Liver (tissue), 3 donors: ENCODE results near the gene MOCS2.

Experiments
- EGR1 ChIP-seq, 2 donors: IDR thresholded peaks; 2 replicates each; pipeline ENCODE4 v1.6.1; 2016 to 2018; ENCODE audit warnings: antibody characterized with exemption in 2 of 2, low read depth in 2 of 2
- GABPA ChIP-seq, 2 donors: IDR thresholded peaks in 1 of 2; conservative IDR thresholded peaks in 1 of 2; 2 replicates each; pipeline ENCODE4 v1.6.1; 2016; ENCODE audit warnings: antibody characterized with exemption in 2 of 2, mild to moderate bottlenecking in 1 of 2, moderate library complexity in 1 of 2
- HNF4A ChIP-seq, 2 donors: conservative IDR thresholded peaks; 2 replicates each; pipeline ENCODE4 v1.6.1; 2016; ENCODE audit warnings: antibody characterized with exemption in 2 of 2, mild to moderate bottlenecking in 2 of 2
- HNF4G ChIP-seq: IDR thresholded peaks from 2 replicates; pipeline ENCODE4 v1.6.1; 2016; ENCODE audit warnings: antibody characterized with exemption
- JUND ChIP-seq, 2 donors: IDR thresholded peaks; 2 replicates each; pipeline ENCODE4 v1.6.1; 2016; ENCODE audit warnings: antibody characterized with exemption in 2 of 2
- RAD21 ChIP-seq, 2 donors: IDR thresholded peaks; 2 replicates each; pipeline ENCODE4 v1.6.1; 2016; ENCODE audit warnings: antibody characterized with exemption in 2 of 2, mild to moderate bottlenecking in 2 of 2
- SP1 ChIP-seq: IDR thresholded peaks from 2 replicates; pipeline ENCODE4 v1.6.1; 2018; ENCODE audit warnings: antibody characterized with exemption, mild to moderate bottlenecking
- TAF1 ChIP-seq: conservative IDR thresholded peaks from 2 replicates; pipeline ENCODE4 v1.6.1; 2016; ENCODE audit warnings: antibody characterized with exemption, mild to moderate bottlenecking
- YY1 ChIP-seq: IDR thresholded peaks from 2 replicates; pipeline ENCODE4 v1.6.1; 2016; ENCODE audit warnings: antibody characterized with exemption, mild to moderate bottlenecking
- TF ChIP-seq, protein P1 (sequence below): fragments of 150-350 bp; IDR thresholded peaks from 2 replicates; pipeline ENCODE4 v1.5.1; 2017; ENCODE audit warnings: improper control_type of control experiment, low read depth, low read length; ENCODE audit not compliant: missing input control
- TF ChIP-seq, protein P2 (sequence below): IDR thresholded peaks from 2 replicates; pipeline ENCODE4 v1.6.1; 2016; ENCODE audit warnings: antibody characterized with exemption
- TF ChIP-seq, protein P3 (sequence below): IDR thresholded peaks from 2 replicates; pipeline ENCODE4 v1.6.1; 2016; ENCODE audit warnings: antibody characterized with exemption
- TF ChIP-seq, protein P4 (sequence below): IDR thresholded peaks from 2 replicates; pipeline ENCODE4 v1.6.1; 2016; ENCODE audit warnings: antibody characterized with exemption, mild to moderate bottlenecking
- TF ChIP-seq, protein P5 (sequence below): IDR thresholded peaks from 2 replicates; pipeline ENCODE4 v1.6.1; 2016; ENCODE audit warnings: antibody characterized with exemption
- donor health status: healthy.
- donor health status: healthy.

DNA sequence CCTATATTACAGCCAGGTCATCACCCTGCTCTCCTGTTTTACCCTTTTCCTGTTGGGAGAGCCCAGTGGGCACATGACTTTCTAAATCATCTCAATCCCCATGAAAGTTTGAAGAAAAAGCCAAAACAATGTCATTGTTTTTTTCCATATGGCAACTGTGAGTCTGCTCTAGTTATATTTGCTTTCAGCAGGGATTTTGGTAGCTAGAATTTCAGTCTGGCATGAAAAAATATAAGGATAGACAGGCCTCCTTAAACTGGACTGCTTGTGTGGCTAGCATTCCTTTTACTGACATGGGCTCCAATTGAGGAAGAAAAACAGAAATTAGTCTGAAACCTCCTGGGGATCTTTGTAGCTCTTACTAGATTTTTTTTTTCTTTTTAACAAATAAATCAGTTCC, 25.6 kb downstream of the MOCS2 start:
- TF ChIP-seq YY1 (no peak), HNF4G (no peak), GABPA (IDR thresholded peaks at IDR 0.05 in 1 of 2, conservative IDR thresholded peaks at IDR 0.05 in 1 of 2) (no peak), JUND (IDR thresholded peaks at IDR 0.05) (no peak), TAF1 (no peak), EGR1 (IDR thresholded peaks at IDR 0.05; ENCODE audit: low read depth in 2 of 2) (no peak), HNF4A (conservative IDR thresholded peaks at IDR 0.05) (no peak), RAD21 (IDR thresholded peaks at IDR 0.05) (no peak), SP1 (no peak)
- TF ChIP-seq, protein P1, sequence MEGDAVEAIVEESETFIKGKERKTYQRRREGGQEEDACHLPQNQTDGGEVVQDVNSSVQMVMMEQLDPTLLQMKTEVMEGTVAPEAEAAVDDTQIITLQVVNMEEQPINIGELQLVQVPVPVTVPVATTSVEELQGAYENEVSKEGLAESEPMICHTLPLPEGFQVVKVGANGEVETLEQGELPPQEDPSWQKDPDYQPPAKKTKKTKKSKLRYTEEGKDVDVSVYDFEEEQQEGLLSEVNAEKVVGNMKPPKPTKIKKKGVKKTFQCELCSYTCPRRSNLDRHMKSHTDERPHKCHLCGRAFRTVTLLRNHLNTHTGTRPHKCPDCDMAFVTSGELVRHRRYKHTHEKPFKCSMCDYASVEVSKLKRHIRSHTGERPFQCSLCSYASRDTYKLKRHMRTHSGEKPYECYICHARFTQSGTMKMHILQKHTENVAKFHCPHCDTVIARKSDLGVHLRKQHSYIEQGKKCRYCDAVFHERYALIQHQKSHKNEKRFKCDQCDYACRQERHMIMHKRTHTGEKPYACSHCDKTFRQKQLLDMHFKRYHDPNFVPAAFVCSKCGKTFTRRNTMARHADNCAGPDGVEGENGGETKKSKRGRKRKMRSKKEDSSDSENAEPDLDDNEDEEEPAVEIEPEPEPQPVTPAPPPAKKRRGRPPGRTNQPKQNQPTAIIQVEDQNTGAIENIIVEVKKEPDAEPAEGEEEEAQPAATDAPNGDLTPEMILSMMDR = no peak
- TF ChIP-seq, protein P2, sequence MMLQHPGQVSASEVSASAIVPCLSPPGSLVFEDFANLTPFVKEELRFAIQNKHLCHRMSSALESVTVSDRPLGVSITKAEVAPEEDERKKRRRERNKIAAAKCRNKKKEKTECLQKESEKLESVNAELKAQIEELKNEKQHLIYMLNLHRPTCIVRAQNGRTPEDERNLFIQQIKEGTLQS = no peak
- TF ChIP-seq, protein P3, sequence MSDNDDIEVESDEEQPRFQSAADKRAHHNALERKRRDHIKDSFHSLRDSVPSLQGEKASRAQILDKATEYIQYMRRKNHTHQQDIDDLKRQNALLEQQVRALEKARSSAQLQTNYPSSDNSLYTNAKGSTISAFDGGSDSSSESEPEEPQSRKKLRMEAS = no peak
- TF ChIP-seq, protein P4, sequence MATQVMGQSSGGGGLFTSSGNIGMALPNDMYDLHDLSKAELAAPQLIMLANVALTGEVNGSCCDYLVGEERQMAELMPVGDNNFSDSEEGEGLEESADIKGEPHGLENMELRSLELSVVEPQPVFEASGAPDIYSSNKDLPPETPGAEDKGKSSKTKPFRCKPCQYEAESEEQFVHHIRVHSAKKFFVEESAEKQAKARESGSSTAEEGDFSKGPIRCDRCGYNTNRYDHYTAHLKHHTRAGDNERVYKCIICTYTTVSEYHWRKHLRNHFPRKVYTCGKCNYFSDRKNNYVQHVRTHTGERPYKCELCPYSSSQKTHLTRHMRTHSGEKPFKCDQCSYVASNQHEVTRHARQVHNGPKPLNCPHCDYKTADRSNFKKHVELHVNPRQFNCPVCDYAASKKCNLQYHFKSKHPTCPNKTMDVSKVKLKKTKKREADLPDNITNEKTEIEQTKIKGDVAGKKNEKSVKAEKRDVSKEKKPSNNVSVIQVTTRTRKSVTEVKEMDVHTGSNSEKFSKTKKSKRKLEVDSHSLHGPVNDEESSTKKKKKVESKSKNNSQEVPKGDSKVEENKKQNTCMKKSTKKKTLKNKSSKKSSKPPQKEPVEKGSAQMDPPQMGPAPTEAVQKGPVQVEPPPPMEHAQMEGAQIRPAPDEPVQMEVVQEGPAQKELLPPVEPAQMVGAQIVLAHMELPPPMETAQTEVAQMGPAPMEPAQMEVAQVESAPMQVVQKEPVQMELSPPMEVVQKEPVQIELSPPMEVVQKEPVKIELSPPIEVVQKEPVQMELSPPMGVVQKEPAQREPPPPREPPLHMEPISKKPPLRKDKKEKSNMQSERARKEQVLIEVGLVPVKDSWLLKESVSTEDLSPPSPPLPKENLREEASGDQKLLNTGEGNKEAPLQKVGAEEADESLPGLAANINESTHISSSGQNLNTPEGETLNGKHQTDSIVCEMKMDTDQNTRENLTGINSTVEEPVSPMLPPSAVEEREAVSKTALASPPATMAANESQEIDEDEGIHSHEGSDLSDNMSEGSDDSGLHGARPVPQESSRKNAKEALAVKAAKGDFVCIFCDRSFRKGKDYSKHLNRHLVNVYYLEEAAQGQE = no peak
- TF ChIP-seq, protein P5, sequence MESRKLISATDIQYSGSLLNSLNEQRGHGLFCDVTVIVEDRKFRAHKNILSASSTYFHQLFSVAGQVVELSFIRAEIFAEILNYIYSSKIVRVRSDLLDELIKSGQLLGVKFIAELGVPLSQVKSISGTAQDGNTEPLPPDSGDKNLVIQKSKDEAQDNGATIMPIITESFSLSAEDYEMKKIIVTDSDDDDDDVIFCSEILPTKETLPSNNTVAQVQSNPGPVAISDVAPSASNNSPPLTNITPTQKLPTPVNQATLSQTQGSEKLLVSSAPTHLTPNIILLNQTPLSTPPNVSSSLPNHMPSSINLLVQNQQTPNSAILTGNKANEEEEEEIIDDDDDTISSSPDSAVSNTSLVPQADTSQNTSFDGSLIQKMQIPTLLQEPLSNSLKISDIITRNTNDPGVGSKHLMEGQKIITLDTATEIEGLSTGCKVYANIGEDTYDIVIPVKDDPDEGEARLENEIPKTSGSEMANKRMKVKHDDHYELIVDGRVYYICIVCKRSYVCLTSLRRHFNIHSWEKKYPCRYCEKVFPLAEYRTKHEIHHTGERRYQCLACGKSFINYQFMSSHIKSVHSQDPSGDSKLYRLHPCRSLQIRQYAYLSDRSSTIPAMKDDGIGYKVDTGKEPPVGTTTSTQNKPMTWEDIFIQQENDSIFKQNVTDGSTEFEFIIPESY = no peak
